ENCODE results near the gene TRAP1.

The TRAP1 gene

GRCh38 chr16:3737181-3737580, 19.9 kb upstream of the TRAP1 start:
- no peak for DNase-seq (ENCODE audit: low read depth in 4 of 4, low spot score in 1 of 4)

- DNase-seq (ENCODE audit: low read depth in 4 of 4, low spot score in 1 of 4), result no peak
Measured at GRCh38 chr16:3736116-3736515, 18.8 kb upstream of the TRAP1 start.

GRCh38 chr16:3735541-3735940, 18.2 kb upstream of the TRAP1 start:
- no peak for DNase-seq (ENCODE audit: low read depth in 4 of 4, low spot score in 1 of 4)

GRCh38 chr16:3734758-3735221, 17.5 kb upstream of the TRAP1 start:
- DNase-seq (ENCODE audit: low read depth in 4 of 4, low spot score in 1 of 4), result no peak

DNA sequence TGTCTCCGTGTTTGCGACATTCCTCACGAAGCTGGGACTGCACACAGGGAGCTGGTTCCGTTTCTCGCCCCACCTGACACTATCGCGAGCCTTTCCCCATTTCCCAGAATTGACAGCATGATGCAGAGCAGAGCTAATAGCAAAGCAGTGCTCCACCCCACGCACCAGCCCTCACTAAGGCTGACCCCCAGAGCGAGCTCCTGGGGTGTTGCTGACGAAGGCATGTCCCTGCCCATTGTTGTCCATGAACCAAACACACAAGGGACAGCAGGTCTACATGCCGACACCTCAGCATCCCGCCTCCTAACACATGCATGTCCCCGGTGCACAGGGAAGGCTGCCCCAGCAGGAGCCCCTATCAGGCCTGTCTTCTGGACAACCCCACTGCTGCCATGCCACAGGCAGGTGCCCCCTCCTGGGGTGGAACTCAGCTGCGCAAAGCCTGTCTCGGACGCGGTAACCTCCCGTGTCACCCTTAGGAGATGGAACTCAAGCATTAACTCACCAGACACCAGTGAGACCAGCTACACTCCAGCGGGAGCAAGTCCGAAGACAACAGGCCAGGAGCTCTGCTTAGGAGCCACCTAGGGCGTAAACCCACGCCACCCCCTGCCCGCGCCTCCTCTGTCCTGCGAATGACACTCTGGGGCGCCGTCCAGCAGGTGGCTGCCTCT, 16.9 kb upstream of the TRAP1 start:
- DNase-seq (ENCODE audit: low read depth in 4 of 4, low spot score in 1 of 4), result no peak

DNA sequence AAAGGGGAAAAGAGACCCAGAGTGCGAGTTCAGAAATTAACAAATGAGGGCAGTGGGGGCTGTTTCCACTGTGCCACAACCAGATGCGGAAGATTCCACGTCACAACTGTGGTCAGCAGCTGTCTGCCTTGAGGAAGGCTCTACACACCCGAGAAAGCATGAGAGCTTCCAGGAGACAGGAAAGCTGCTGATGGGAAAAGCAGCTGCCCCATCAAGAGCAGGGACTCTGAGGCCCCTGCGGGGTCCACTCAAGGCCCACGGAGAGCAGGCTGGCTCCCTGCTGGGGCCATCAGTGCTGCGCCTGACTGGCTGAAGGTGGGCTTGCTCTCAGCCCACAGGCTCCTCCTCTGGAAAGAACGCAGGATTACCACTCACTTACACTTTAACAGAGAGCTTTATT, 14.8 kb upstream of the TRAP1 start:
- DNase-seq (ENCODE audit: low read depth in 4 of 4, low spot score in 1 of 4), result no peak

DNA sequence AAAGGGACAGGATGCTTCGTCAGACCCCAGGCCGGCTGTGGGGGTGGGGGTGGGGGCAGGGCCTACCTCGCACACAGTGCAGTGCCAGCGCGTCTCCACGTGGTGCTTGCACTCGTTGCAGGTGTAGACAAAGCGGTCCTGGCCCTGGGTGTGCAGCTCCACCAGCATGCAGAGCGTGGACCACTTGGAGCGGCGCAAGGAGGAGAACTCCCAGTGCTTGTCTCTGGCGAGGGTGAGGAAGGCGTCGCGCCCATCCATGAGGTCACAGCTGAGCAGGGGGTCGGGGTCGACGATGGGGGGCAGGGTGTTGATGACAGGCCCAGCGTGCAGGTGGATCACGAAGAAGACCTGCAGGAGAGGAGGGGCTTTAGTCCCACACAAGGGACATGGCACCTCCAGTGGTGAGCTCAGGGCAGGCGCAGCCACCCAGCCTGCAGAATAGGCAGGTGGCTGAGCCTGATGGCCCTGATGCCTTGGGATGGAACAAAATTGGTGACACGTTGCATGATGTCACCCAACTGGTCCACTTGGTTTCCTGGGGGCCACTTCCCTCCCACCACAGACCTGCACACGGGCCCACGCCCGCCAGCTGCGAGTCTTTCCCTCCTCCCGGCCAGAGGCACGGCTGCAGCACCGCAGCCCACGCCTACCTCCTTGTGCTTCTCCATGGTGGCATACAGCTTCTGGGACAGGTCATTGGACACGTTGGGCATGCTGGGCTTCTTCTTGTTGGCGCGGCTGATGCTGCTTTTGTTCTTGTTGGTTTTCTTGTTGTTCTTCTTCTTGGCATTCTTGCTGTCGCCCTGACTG, 14.0 kb upstream of the TRAP1 start:
- DNase-seq (ENCODE audit: low read depth in 4 of 4, low spot score in 1 of 4), result no peak

GRCh38 chr16:3730161-3731125, 13.1 kb upstream of the TRAP1 start:
- DNase-seq (ENCODE audit: low read depth in 4 of 4, low spot score in 1 of 4), result no peak

DNA sequence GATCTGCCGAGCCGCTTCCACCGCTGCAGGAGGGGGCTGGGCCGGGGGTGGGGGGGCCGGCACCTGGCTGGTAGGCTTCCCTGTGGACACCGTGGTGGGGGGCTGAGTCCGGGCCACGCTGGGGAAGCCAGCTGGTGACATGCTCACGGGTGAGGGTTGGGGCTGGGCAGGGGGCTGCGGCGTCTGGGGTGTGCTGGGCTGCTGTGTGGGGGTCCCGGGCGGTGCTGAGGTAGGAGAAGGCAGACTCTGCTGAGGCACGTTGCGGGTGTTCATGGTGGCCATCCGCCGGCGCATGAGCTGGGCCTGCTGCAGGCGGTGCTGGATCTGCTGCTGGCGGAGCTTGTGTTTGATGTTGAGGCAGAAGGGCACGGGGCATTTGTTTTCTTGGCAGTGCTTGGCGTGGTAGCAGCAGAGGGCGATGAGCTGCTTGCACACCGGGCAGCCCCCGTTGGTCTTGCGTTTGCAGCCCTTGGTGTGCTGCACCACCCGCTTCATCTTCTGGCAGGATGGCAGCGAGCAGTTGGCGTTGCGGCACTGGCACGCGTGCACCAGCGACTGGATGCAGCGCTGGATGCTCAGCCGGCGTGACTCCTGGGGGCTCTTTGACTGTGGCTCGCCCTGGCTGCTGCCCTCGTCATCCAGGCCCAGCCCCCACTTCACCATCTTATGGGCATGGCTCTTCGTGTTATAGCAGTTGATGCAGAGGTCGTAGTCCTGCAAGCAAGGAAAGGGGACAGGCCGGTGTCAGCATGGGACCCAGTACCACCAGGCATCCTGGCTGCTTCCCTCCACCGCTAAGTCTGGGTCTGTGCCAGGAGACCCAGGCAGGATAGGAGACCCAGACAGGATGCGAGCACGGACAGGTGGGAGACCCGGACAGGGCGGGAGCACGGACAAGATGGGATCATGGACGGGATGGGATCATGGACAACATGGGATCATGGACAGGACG, 12.1 kb upstream of the TRAP1 start:
- DNase-seq (ENCODE audit: low read depth in 4 of 4, low spot score in 1 of 4), result no peak

- DNase-seq (ENCODE audit: low read depth in 4 of 4, low spot score in 1 of 4), result no peak
Measured at GRCh38 chr16:3728424-3729160, 11.3 kb upstream of the TRAP1 start.

GRCh38 chr16:3727806-3728381, 10.6 kb upstream of the TRAP1 start:
- no peak for DNase-seq (ENCODE audit: low read depth in 4 of 4, low spot score in 1 of 4)

DNA sequence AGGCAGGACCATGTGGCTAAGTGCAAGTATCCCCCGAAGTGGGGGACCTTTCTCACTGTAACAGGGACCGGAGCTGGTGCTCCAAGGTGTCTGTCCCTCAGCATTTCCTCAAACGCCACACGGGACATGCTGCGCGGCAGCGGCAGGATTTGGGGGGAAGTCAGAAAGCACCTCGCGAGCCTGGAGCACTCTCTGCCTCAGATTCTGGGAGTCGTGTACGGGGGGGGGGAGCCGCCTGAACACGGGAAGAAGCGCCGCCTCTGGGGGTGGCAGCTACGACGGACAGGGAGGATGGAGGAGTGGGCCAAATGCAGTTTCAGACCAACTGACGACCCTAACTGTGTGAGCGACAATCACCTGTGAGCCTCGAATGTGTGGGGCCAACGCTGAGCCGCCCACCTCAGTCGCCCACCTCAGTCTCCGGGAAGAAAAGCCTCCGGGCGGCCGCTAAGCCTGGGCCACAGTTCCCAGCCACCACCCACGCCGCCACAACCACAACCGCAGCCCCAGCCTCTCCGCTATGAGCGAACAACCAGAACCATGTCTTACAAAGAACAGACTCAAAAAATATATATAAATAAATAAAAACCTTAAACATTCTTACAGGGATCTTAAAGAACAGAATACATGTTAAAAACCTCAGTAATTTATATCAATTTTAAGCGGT, 8.8 kb upstream of the TRAP1 start:
- no peak for DNase-seq (ENCODE audit: low read depth in 4 of 4, low spot score in 1 of 4)

DNA sequence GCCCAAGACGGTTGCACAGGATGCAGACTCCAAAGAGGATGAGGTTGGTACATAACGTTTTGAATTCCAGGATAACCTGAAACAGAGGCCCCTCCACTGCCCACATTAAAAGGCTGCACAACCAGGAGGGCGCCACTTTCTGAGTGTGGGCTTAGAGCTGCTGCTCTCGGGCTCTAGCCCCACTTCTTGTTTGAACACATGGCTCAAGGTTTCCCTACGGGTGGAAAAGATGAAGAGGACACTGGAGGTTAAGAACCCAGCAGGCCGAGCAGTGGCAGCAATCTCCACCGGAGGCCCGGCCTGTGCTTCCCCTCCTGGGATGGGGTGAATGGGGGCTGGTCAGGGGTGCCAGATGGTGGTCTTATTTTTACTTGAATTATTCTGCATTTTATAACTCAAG, 8.0 kb upstream of the TRAP1 start:
- no peak for DNase-seq (ENCODE audit: low read depth in 4 of 4, low spot score in 1 of 4)

DNA sequence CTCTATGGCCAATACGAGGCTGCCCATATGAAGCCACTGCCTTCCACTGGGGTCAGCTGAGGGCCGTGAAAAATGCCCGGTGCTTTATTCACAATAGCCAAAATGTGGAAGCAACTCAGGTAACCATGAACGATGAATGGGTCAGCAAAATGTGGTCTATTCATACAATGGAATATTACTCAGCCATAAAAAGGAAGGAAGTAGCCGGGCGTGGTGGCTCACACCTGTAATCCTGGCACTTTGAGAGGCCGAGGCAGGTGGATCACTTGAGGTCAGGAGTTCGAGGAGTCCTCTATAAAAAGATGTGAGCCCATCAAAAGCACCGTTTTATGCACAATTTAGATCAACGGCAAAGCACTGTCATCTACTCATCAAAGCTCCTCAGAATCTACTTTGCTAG, 5.2 kb upstream of the TRAP1 start:
- no peak for DNase-seq (ENCODE audit: low read depth in 4 of 4, low spot score in 1 of 4)

DNA sequence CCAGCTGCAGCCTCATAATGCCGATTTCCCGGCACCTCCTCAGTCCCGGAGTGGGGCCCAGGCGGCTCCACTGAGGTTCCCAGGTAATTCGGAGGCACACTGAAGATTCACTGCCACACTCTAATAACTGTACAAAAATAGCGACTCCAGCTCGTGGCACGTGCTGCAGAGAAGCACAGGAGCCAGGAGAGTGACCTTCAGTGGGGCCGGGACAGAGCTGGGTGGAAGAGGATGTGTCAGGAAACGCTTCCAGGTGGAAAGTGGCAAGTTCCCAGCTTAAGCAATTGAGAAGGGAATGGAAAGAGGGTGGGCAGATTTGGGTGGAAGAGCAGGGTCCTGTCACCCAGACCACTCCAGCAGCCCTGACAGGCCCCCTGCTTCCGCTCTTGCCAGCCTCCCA, 3.1 kb upstream of the TRAP1 start:
- DNase-seq (ENCODE audit: low read depth in 4 of 4, low spot score in 1 of 4), result no peak

DNA sequence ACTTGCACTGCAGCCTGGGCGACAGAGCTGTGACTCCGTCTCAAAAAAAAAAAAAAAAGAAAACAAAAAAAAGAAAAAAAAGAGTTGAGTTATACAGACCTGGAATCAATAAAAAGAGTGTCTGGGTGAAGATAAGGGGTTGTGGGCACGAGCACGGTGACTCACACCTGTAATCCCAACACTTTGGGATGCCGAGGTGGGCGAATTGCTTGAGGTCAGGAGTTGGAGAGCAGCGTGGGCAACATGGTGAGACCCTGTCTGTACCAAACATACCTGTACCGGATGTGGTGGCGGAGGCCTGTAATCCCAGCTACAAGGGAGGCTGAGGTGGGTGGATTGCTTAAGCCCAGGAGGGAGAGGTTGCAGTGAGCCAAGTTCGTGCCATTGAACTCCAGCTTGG, 1.3 kb upstream of the TRAP1 start:
- no peak for DNase-seq (ENCODE audit: low read depth in 4 of 4, low spot score in 1 of 4)

GRCh38 chr16:3718019-3718391, 681 bp upstream of the TRAP1 start:
- no peak for DNase-seq (ENCODE audit: low read depth in 4 of 4, low spot score in 1 of 4)

DNA sequence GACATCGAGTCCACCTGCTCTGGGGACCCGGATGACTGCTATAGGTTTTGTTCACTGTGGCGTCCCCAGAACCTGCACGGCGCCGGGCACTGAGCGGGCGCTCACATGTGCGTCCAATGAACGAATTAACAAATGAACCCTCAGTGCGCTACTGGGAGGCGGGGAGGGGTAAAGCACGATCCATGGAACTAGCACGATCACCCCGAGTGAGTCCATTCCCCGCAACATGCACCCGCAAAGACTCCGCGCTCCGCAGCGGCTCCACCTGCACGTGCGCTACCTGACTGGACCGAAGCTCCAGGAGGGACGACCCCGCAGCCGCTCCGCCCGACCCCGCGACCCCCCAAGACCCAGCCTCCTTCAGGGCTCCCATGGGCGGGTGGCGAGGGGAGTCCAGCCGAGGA, 491 bp downstream of the TRAP1 start:
- peak in 3 of 4 experiments; percentile 5 to 17 (median 16) for DNase-seq (ENCODE audit: low read depth in 4 of 4, low spot score in 1 of 4)

DNA sequence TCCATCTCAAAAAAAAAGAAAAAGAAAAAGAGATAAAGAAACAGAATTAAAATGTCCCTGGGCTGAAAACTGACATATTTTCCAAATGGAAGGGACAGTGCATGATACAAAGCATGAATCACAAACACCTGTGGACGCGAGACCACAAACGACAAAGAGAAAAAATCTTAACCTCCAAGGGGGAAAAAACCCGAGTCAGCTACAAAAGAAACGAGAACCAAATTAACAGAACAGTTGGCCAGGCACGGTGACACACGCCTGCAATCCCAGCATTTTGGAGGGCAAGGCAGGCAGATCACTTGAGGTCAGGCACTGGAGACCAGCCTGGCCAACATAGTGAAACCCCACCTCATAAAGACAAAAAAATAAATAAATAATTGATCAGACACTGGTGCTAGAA, 1.9 kb downstream of the TRAP1 start:
- no peak for DNase-seq (ENCODE audit: low read depth in 4 of 4, low spot score in 1 of 4)

Measured in stimulated activated CD4-positive, alpha-beta T cell treated with anti-CD3 and anti-CD28 coated beads, Interleukin-1b, Interleukin-23, amount 100 ng/mL, for 24 hours (primary cell).